ENCODE data around the gene GADL1. TPM values are rescaled to one million over a fixed set of nuclear protein-coding genes. Genes with fewer than 3 reads are reported as not detected.

The GADL1 gene
- total RNA-seq, 1 experiment from 2014 or later = not detected

- no peak for TF ChIP-seq FOSL1 (IDR thresholded peaks at IDR 0.05; ENCODE audit: low read depth)
- no peak for TF ChIP-seq RAD21 (IDR thresholded peaks at IDR 0.05; ENCODE audit: low read depth)
- TF ChIP-seq MAX (IDR thresholded peaks at IDR 0.05) = no peak
- no peak for TF ChIP-seq CEBPB (IDR thresholded peaks at IDR 0.05; ENCODE audit: low read depth)
Measured at GRCh38 chr3:30886888-30887287, 7.6 kb downstream of the GADL1 start (continued).

GRCh38 chr3:30878862-30879261 lies 15.6 kb downstream of the GADL1 start:
- no TSS peak for BruUV-seq (replicated peaks)
- ATAC-seq = no peak
- POLR2A ChIA-PET = no interaction called here
- CTCF ChIA-PET = no interaction called here
- H3K4me3 ChIP-seq (replicated peaks in 1 of 2; ENCODE audit: low read depth in 1 of 2, low read length in 2 of 2) = no peak overlapping the region
- TF ChIP-seq ZNF274 (IDR thresholded peaks at IDR 0.05; ENCODE audit: low read depth, low read length) = no peak
- no peak for TF ChIP-seq SIN3A (IDR thresholded peaks at IDR 0.05; ENCODE audit: low read depth)
- TF ChIP-seq ATF3 (IDR thresholded peaks at IDR 0.05) = no peak
- TF ChIP-seq ELF1 (IDR thresholded peaks at IDR 0.05; ENCODE audit: borderline replicate concordance, low read depth) = no peak
- no peak for TF ChIP-seq TCF7L2 (IDR thresholded peaks at IDR 0.05; ENCODE audit: borderline replicate concordance, extremely low read depth, insufficient read depth, insufficient read length)
- no peak for TF ChIP-seq POLR2A (IDR thresholded peaks at IDR 0.05; ENCODE audit: borderline replicate concordance, extremely low read depth, insufficient read depth, insufficient read length)
- no peak for TF ChIP-seq RAD21 (IDR thresholded peaks at IDR 0.05; ENCODE audit: low read depth)
- TF ChIP-seq ZBTB33 (IDR thresholded peaks at IDR 0.05; ENCODE audit: extremely low read depth, insufficient replicate concordance, low read length) = no peak
- no peak for TF ChIP-seq ZFX (IDR thresholded peaks at IDR 0.05)
- TF ChIP-seq REST (IDR thresholded peaks at IDR 0.05; ENCODE audit: low read depth) = no peak
- no peak for TF ChIP-seq EZH2 (IDR thresholded peaks at IDR 0.05)
- TF ChIP-seq SRF (IDR thresholded peaks at IDR 0.05; ENCODE audit: low read depth) = no peak
- no peak overlapping the region for H3K4me2 ChIP-seq (ENCODE audit: low read length)
- no peaks in the 10 kb centered on the region for H3K27me3 ChIP-seq (ENCODE audit: insufficient read depth, low read length)
- H3K9me3 ChIP-seq (ENCODE audit: control insufficient read depth in 1 of 2, insufficient read depth in 1 of 2, low read depth in 1 of 2, low read length in 2 of 2) = no peaks in the 10 kb centered on the region
- no peak overlapping the region for H2AFZ ChIP-seq (ENCODE audit: low read depth, low read length, poor library complexity, severe bottlenecking)
- no peak overlapping the region for H3K27ac ChIP-seq (ENCODE audit: low read depth, low read length)
- intact Hi-C loops (cut with micrococcal nuclease) = no loop called here
- H3K36me3 ChIP-seq (ENCODE audit: control insufficient read depth in 1 of 2, insufficient read depth in 2 of 2, low read length in 2 of 2) = no peaks in the 10 kb centered on the region
- RAD21 ChIA-PET (ENCODE audit: low non-redundant PET in 1 of 2, low total read pairs in 2 of 2, uncharacterized antibody in 2 of 2, unreplicated experiment in 2 of 2) = no interaction called here
- H3K79me2 ChIP-seq (ENCODE audit: insufficient read depth, low read length) = no peaks in the 10 kb centered on the region
- H3K9me2 ChIP-seq (ENCODE audit: insufficient read depth) = no peaks in the 10 kb centered on the region
- H3K4me1 ChIP-seq (ENCODE audit: control insufficient read depth in 1 of 2, insufficient read depth in 2 of 2, low read length in 2 of 2) = no peaks in the 10 kb centered on the region
- DNase-seq (ENCODE audit: low read depth, low spot score) = no peak
- H4K20me1 ChIP-seq (ENCODE audit: insufficient read depth) = no peaks in the 10 kb centered on the region
- no peak overlapping the region for H3K9ac ChIP-seq (ENCODE audit: low read length)
